ENCODE data around the gene RNF215. TPM values are rescaled to one million over a fixed set of nuclear protein-coding genes. Genes with fewer than 3 reads are reported as not detected.

RNF215 gene
- total and polyA plus RNA-seq, 2 of the 13 experiments (the other 11 are each of a cell fraction or from before 2014, with no cell fraction given): 5.3 to 6.1 TPM

- TF ChIP-seq HNF1A (IDR thresholded peaks at IDR 0.05; ENCODE audit: low read depth) (peak; percentile 32; the same call in 1 of the 2 replicates), HNF1A (CRISPR knock-in tag; IDR thresholded peaks at IDR 0.05; ENCODE audit: borderline replicate concordance) (peak; percentile 52; the same call in 1 of the 2 replicates), NFKB2 (CRISPR knock-in tag; IDR thresholded peaks at IDR 0.05; ENCODE audit: borderline replicate concordance) (peak; percentile 74; the same call in 1 of the 2 replicates), FOSL2 (CRISPR knock-in tag; IDR thresholded peaks at IDR 0.05) (peak; percentile 64), ZEB1 (IDR thresholded peaks at IDR 0.05; ENCODE audit: insufficient replicate concordance, low read depth) (no peak), ASH2L (IDR thresholded peaks at IDR 0.05; ENCODE audit: insufficient read length, low read depth, low read length) (peak; percentile 56), GATAD1 (CRISPR knock-in tag; IDR thresholded peaks at IDR 0.05) (peak; percentile 85), KMT2B (CRISPR knock-in tag; IDR thresholded peaks at IDR 0.05) (peak; percentile 54), ZFP82 (CRISPR knock-in tag; IDR thresholded peaks at IDR 0.05; ENCODE audit: borderline replicate concordance) (no peak), NR3C1 (CRISPR knock-in tag; IDR thresholded peaks at IDR 0.05) (no peak), CCDC6 (CRISPR knock-in tag; IDR thresholded peaks at IDR 0.05) (0 out of 2 replicates have a peak, but pooled peaks have one; percentile 23), ZNF430 (CRISPR knock-in tag; IDR thresholded peaks at IDR 0.05) (peak; percentile 16; the same call in 1 of the 2 replicates), ATM (IDR thresholded peaks at IDR 0.05; ENCODE audit: borderline replicate concordance) (no peak), ZNF619 (CRISPR knock-in tag; IDR thresholded peaks at IDR 0.05) (no peak), HMG20B (CRISPR knock-in tag; conservative IDR thresholded peaks at IDR 0.05) (0 out of 2 replicates have a peak, but pooled peaks have one; percentile 24), MED1 (CRISPR knock-in tag; IDR thresholded peaks at IDR 0.05) (peak; percentile 85), ZNF446 (CRISPR knock-in tag; IDR thresholded peaks at IDR 0.05) (no peak), LRRFIP1 (CRISPR knock-in tag; conservative IDR thresholded peaks at IDR 0.05) (0 out of 2 replicates have a peak, but pooled peaks have one; percentile 12), ZNF687 (CRISPR knock-in tag; IDR thresholded peaks at IDR 0.05) (peak; percentile 82), ZNF263 (CRISPR knock-in tag; IDR thresholded peaks at IDR 0.05) (peak; percentile 63)
Measured at GRCh38 chr22:30423959-30424533, 36.8 kb upstream of the RNF215 start (continued).
